Thyroid gland (tissue), 4 donors: ENCODE measurements around the gene PDGFA. TPM values are rescaled to one million over a fixed set of nuclear protein-coding genes. Genes with fewer than 3 reads are reported as not detected.

ENCODE experiments used
- DNase-seq, 2 donors: peaks; one replicate each; pipeline ENCODE4 v3.0.0-alpha.2; 2019
- H3K27ac ChIP-seq, 3 donors: fragments of 200-600 bp; sonication (generic); 1 replicate in 2 of 3; 2 replicates in 1 of 3; pipeline ENCODE4 v1.5.1; 2016 to 2019; ENCODE audit warnings: mild to moderate bottlenecking in 1 of 3, moderate library complexity in 1 of 3
- H3K27me3 ChIP-seq: fragments of 200-600 bp; sonication (generic); one replicate; pipeline ENCODE4 v1.5.1; 2019
- H3K36me3 ChIP-seq, 2 donors: fragments of 200-600 bp; sonication (generic); one replicate each; pipeline ENCODE4 v1.5.1; 2016 to 2019
- H3K4me1 ChIP-seq, 2 donors: fragments of 200-600 bp; sonication (generic); one replicate each; pipeline ENCODE4 v1.5.1; 2017 to 2019
- H3K4me3 ChIP-seq, 3 donors: fragments of 200-600 bp; sonication (generic); replicated peaks in 1 of 3; 1 replicate in 2 of 3; 2 replicates in 1 of 3; pipeline ENCODE4 v1.5.1; 2016; ENCODE audit warnings: mild to moderate bottlenecking in 1 of 3
- H3K9me3 ChIP-seq: fragments of 200-600 bp; sonication (generic); one replicate; pipeline ENCODE4 v1.5.1; 2017
- POLR2A ChIP-seq, 2 donors: fragments of 450-650 bp; IDR thresholded peaks; one replicate each; pipeline ENCODE4 v1.6.1; 2017; ENCODE audit warnings: antibody characterized with exemption in 2 of 2, mild to moderate bottlenecking in 2 of 2, moderate library complexity in 1 of 2
- WGBS, 2 donors: methylation state at CpG; one replicate each; pipeline ENCODE4 v1.1.5; 2017; 5-methylcytosine and 5-hydroxymethylcytosine counted together
- intact Hi-C: fragments of 100-400 bp; cut with DNase I; formaldehyde crosslinking; loops from one replicate; pipeline ENCODE4 v1.15.1; 2023
- total RNA-seq, 4 donors: library from RNA; depleted of rRNA; stranded (reverse); fragments of >200 nt; gene quantifications; one replicate each; pipeline ENCODE4 v1.2.3, GENCODE V29; 2016
- TF ChIP-seq, protein P1 (sequence below), 6 experiments: fragments of 200-600 bp in 3 of 6; fragments of 450-650 bp in 3 of 6; sonication (generic) in 3 of 6; IDR thresholded peaks; one replicate each; pipeline ENCODE4 v1.5.1; 2016 to 2019; ENCODE audit warnings: antibody characterized with exemption in 6 of 6, mild to moderate bottlenecking in 2 of 6, inconsistent platforms in 1 of 6, moderate library complexity in 1 of 6

Gene PDGFA
- total RNA-seq, 4 donors from 2014 or later: 6.6 to 20.0 (median 10.8) TPM

- intact Hi-C loops: no loop called here
Observed at GRCh38 chr7:467856-468545, 51.6 kb downstream of the PDGFA start.

GRCh38 chr7:467393-467828 lies 52.2 kb downstream of the PDGFA start:
- no peaks in the 10 kb centered on the region for H3K27me3 ChIP-seq
- 90% methylated on average over 3 of the region's 3 CpGs for WGBS, 2 donors
- peaks cover 0 to 16% of the 10 kb centered on the region in 2 donors for H3K4me1 ChIP-seq
- no peak overlapping the region for H3K27ac ChIP-seq
- DNase-seq: no peak
- intact Hi-C loops: no loop called here
- H3K4me3 ChIP-seq: no peak overlapping the region
- TF ChIP-seq, protein P1, sequence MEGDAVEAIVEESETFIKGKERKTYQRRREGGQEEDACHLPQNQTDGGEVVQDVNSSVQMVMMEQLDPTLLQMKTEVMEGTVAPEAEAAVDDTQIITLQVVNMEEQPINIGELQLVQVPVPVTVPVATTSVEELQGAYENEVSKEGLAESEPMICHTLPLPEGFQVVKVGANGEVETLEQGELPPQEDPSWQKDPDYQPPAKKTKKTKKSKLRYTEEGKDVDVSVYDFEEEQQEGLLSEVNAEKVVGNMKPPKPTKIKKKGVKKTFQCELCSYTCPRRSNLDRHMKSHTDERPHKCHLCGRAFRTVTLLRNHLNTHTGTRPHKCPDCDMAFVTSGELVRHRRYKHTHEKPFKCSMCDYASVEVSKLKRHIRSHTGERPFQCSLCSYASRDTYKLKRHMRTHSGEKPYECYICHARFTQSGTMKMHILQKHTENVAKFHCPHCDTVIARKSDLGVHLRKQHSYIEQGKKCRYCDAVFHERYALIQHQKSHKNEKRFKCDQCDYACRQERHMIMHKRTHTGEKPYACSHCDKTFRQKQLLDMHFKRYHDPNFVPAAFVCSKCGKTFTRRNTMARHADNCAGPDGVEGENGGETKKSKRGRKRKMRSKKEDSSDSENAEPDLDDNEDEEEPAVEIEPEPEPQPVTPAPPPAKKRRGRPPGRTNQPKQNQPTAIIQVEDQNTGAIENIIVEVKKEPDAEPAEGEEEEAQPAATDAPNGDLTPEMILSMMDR (IDR thresholded peaks at IDR 0.05): no peak
- TF ChIP-seq POLR2A (IDR thresholded peaks at IDR 0.05): no peak
- H3K9me3 ChIP-seq: no peaks in the 10 kb centered on the region
- no peaks in the 10 kb centered on the region for H3K36me3 ChIP-seq

More at GRCh38 chr7:467856-468545, 51.6 kb downstream of the PDGFA start:
- Histone ChIP-seq H3K27ac (no peak overlapping the region), H3K4me3 (no peak overlapping the region), H3K27me3 (no peaks in the 10 kb centered on the region), H3K4me1 (peaks cover 0 to 16% of the 10 kb centered on the region in 2 donors), H3K9me3 (no peaks in the 10 kb centered on the region), H3K36me3 (no peaks in the 10 kb centered on the region)
- WGBS, 2 donors: 91 to 92% methylated on average over 5 of the region's 5 CpGs
- DNase-seq: no peak
- TF ChIP-seq POLR2A (IDR thresholded peaks at IDR 0.05): no peak
- TF ChIP-seq, protein P1 (IDR thresholded peaks at IDR 0.05): no peak

- H3K9me3 ChIP-seq: no peaks in the 10 kb centered on the region
- H3K27ac ChIP-seq: no peak overlapping the region
- H3K36me3 ChIP-seq: no peaks in the 10 kb centered on the region
- H3K4me1 ChIP-seq: peaks cover 0 to 10% of the 10 kb centered on the region in 2 donors
- intact Hi-C loops: no loop called here
- no peaks in the 10 kb centered on the region for H3K27me3 ChIP-seq
- no peak overlapping the region for H3K4me3 ChIP-seq
- no peak for DNase-seq
- 90 to 91% methylated on average over 9 of the region's 9 CpGs for WGBS, 2 donors
- no peak for TF ChIP-seq POLR2A (IDR thresholded peaks at IDR 0.05)
- TF ChIP-seq, protein P1 (IDR thresholded peaks at IDR 0.05): no peak
Observed at GRCh38 chr7:466465-467191, 53.0 kb downstream of the PDGFA start.

DNA sequence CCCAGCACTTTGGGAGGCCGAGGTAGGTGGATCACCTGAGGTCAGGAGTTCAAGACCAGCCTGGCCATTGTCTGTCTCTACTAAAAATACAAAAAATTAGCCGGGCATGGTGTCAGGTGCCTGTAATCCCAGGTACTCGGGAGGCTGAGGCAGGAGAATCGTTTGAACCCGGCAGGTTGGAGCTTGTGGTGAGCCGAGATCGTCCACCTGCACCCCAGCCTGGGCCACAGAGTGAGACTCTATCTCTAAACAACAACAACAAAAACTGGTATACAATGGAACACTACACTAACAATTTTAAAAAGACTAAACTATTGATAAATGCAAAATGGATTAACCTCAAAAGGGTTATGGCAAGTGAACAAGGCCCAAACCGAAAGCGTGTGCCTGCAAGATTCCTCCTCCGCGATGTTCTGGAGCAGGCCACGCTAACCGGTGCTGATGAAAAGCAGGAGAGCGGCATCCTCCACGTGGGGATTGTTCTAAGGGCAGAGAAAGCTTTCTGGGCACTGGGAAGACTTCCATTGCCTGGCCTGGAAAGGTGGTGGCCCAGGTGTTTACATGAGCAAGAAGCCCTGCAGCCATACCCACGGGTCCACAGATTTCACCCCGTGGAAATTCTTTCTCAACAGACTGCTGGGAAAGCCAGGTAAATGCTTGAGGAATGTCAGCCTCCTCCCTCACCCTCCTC lies 53.8 kb downstream of the PDGFA start:
- DNase-seq: no peak
- 87 to 88% methylated on average over 17 of the region's 17 CpGs for WGBS, 2 donors

More for the DNA sequence above, 53.8 kb downstream of the PDGFA start:
- TF ChIP-seq, protein P1 (IDR thresholded peaks at IDR 0.05): no peak
- TF ChIP-seq POLR2A (IDR thresholded peaks at IDR 0.05): no peak
- Histone ChIP-seq H3K36me3 (no peaks in the 10 kb centered on the region), H3K27ac (no peak overlapping the region), H3K4me1 (peaks cover 0 to 5% of the 10 kb centered on the region in 2 donors), H3K9me3 (no peaks in the 10 kb centered on the region), H3K4me3 (no peak overlapping the region), H3K27me3 (no peaks in the 10 kb centered on the region)
- intact Hi-C loops: no loop called here
